ENCODE measurements around the gene UBAP1L.
"Not testable (repeated sequence)": the region's sequence is repeated elsewhere in the genome, so short reads cannot be mapped to it uniquely, and the experiment has no call there.

The UBAP1L gene

DNA sequence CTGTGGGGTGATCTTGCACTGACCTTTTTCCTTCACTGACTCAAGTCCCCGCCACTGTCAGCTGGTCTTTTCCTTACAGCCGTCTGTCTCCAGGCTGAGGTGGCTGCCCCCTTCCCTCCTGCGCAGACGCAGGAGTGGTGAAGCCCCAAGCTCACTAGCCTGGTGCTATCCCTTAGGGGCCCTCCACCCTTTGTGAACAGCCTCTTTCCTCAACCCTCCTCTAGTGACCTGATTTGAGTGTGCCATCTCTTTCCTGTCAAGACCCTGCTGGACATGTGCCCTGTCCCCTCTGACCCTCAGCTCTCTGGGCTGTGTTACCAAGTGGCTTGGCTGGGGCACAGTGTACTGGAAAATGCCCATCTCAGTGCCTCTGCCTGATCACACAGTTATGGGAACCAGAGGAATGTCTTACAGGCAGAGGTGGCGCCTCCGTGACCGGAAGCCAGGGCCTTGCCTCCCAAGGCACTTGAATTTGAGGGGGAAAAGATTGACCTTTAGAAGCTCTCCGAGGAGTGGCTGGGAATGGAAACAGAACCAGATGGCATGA lies 29.7 kb downstream of the UBAP1L start:
- no peak overlapping the region for H3K4me3 ChIP-seq (ENCODE audit: low read depth, low read length)

DNA sequence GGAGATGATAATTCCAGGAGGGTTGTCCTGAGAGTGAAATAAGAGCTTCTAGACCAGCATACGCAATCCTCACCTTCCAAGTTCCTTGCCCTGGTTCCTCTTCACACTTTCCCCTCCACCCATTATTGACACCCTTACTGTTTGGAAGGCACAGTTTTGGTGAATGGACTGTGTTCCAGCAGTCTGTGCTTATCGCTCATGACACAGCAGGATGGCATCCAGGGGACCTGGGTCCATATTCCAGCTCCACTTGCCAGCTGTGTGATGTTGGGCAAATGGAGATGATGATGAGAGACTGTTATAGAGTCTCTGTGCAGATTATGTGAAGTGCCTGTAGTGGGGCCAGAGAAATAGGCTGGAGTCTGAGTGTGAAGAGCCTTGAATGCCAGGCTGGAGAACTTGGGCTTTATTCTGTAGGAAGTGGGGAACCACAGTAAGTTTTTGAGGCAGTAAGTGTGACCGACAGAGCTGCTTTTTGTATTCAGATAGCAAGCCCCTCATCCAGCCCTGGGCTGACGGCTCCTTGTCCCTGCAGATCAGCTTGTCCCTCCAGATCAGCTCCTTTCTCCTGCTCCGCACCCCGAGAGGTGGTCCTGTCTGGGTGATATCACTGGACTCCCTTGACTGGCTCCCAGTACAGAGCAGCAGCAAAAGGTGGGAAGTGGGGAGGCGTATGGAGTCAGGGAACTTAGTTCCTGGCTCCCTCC lies 30.3 kb downstream of the UBAP1L start:
- H3K4me3 ChIP-seq (ENCODE audit: low read depth, low read length), result no peak overlapping the region

DNA sequence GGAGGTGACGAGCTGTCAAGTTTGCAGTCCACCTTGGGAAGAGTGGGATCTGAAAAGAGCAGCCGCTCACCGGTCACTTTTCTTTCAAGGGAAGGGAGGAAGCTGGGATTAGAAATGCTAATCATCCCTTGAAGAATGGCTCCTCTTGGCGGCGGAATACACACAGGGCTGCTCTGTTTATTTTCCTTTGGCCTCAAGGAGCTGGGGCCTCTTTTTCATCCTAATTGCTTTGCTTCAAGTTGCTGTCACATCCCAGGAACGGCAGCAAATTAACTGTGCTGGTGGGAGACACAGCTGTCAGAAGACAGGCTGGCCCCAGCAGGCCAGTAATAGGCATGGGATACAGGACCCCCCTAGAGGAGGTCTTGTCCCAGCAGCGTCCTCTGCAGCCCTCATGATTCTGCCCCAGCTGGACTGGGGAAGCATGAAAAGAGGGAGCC lies 31.7 kb downstream of the UBAP1L start:
- H3K4me3 ChIP-seq (ENCODE audit: low read depth, low read length), result no peak overlapping the region

DNA sequence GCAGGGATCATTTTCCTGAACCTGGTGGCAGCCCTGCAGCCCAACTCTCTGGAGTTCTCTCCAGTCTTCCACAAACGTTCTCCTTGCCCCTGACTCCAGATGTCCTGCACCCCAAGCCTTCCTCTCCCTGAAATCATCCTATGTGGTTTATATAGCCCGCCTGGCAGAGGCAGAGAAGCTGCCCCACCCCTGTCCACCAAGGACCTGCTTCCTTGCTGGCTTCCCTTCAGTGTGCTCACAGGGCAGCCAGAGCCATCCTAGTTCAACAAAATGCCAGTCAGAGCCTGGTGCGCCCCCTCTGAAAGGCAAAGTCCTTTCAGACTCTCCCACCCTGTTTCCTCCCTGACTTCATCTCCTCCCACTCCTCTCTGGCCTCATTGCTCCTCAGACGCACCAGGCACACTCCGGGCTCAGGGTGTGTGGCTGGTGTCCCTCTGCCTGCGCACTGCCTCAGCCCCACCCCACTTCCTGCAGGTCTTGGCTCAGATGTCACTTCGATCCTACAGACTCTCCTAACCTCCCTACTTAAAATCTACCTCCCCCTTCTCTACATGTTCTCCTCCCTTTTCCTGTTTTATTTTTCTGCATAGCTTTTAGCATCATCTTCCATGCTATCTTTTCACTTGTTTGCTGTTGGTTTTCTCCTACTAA lies 32.6 kb downstream of the UBAP1L start:
- H3K4me3 ChIP-seq (ENCODE audit: low read depth, low read length), result no peak overlapping the region

DNA sequence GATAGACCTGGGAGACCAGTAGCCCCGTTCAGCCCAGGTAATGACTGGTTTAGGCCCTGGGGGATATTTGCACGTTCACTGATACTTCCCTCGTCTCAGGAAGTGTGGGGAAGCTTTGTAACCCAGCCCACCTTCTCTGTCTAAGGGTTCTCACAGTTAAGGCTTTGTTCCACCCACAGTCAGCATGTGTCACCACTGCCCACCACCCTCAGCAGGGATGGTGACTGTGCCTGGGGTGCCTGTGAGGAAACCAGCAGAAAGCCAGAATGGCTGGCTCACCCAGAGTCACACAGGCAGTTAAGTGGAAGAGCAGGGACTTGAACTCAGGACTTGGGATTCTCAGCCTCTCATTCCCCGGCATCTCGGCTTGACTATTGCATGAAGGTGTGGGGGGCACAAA lies 33.2 kb downstream of the UBAP1L start:
- no peak overlapping the region for H3K4me3 ChIP-seq (ENCODE audit: low read depth, low read length)

DNA sequence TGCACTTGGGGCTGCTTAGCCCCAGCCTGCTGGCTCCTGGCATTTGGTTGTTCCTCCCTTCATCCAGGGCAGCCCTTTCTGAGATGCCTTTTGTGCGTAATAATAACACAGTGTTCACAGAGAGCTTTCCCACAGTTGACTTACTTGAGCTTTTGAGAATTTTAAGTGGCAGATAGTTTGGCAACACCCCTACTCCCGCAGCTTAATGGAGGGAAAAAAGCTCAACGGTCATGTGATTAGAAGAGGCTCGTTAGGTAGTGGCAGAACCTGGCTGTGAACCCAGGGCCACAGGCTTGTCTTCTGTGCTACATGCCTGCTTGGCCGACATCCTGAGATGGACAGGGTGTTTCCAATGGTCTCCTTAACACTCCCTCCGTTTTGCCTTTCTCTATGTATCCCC lies 33.7 kb downstream of the UBAP1L start:
- no peak overlapping the region for H3K4me3 ChIP-seq (ENCODE audit: low read depth, low read length)

DNA sequence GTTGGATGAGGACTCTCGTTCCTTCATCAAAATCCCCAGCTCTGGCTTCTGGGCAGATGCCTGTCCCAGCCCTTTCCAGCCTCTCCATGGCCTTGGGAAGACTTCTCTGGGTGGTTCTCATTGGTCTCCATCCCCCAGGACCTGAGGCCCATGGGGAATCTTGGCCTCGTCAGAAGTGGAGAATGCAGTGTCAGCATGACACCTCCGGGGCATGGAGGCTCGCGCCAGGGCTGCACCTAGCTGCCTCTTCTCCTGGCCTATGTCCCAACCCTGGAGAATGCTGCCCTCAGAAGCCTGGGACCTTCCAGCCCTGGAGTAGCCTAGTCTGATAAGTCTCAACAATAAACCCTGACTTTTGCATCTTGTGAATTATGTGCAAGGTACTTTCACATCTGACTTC lies 35.4 kb downstream of the UBAP1L start:
- H3K4me3 ChIP-seq (ENCODE audit: low read depth, low read length), result no peak overlapping the region

DNA sequence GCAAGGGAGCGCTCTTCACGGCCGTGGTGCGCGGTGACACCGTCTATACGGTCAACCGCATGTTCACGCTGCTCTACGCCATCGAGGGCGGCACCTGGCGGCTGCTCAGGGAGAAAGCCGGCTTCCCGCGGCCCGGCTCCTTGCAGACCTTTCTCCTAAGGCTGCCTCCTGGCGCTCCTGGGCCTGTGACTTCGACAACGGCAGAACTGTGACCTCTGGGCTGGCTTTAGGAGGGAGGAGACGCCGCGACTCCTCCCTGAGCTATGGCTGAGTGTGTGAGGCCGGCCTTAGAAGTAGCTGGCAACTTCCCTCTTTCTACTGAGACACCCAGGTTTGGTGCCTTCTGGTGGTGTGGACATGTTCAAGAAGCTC lies 37.0 kb downstream of the UBAP1L start:
- no peak overlapping the region for H3K4me3 ChIP-seq (ENCODE audit: low read depth, low read length)

DNA sequence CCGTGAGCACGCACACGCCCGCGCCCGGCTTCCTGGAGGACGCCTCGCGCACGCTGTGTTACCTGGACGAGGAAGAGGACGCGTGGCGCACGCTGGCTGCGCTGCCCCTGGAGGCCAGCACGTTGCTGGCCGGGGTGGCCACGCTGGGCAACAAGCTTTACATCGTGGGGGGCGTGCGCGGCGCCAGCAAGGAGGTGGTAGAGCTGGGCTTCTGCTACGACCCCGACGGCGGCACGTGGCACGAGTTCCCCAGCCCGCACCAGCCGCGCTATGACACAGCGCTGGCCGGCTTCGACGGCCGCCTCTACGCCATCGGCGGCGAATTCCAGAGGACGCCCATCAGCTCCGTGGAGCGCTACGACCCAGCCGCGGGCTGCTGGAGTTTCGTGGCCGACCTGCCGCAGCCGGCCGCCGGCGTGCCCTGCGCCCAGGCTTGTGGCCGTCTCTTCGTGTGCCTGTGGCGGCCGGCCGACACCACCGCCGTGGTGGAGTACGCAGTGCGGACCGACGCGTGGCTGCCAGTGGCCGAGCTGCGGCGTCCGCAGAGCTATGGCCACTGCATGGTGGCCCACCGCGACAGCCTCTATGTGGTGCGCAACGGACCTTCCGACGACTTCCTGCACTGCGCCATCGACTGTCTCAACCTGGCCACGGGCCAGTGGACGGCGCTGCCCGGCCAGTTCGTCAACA lies 37.6 kb downstream of the UBAP1L start:
- H3K4me3 ChIP-seq (ENCODE audit: low read depth, low read length), result no peak overlapping the region

DNA sequence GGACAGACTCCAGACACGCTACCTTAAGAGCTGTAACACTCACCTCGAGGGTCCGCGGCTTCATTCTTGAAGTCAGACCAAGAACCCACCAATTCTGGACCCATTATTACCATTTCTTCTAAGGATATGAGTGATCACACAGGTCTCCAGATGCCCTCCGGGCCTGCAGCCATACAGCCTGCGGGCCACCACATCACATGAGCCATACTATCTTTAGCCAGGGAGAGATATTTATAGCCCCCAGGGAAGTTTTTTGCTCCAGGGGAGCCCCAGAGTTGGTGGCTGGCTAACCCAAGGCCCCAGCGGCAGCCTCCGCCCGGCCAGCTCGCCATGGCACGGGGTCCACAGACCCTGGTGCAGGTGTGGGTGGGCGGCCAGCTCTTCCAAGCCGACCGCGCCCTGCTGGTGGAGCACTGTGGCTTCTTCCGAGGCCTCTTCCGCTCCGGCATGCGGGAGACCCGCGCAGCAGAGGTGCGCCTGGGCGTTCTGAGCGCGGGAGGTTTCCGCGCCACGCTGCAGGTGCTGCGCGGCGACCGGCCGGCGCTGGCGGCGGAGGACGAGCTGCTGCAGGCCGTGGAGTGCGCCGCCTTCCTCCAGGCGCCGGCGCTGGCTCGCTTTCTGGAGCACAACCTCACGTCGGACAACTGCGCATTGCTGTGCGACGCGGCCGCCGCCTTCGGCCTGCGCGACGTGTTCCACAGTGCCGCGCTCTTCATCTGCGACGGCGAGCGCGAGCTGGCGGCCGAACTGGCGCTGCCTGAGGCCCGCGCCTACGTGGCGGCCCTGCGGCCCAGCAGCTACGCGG lies 38.3 kb downstream of the UBAP1L start, which contains the start of gene KBTBD13:
KBTBD13 (plus strand) TSS at position 261 of the 805 bp plus-strand sequence; CDS start at position 331, 70 bp downstream.
- no peak within 1 kb of the TSS for H3K4me3 ChIP-seq (ENCODE audit: low read depth, low read length)

DNA sequence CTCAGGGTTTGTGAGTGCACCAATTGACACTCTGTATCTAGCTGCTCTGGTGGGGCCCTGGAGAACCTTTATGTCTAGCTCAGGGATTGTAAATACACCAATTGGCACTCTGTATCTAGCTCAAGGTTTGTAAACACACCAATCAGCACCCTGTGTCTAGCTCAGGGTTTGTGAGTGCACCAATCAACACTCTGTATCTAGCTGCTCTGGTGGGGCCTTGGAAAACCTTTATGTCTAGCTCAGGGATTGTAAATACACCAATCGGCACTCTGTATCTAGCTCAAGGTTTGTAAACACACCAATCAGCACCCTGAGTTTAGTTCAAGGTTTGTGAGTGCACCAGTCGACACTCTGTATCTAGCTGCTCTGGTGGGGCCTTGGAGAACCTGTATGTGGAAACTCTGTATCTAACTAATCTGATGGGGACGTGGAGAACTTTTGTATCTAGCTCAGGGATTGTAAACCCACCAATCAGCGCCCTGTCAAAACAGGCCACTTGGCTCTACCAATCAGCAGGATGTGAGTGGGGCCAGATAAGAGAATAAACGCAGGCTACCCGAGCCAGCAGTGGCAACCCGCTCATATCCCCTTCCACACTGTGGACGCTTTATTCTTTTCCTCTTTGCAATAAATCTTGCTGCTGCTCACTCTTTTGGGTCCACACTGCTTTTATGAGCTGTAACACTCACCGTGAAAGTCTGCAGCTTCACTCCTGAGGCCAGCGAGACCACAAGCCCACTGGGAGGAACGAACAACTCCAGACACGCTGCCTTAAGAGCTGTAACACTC lies 39.2 kb downstream of the UBAP1L start:
- H3K4me3 ChIP-seq (ENCODE audit: low read depth, low read length), result not testable (repeated sequence)

DNA sequence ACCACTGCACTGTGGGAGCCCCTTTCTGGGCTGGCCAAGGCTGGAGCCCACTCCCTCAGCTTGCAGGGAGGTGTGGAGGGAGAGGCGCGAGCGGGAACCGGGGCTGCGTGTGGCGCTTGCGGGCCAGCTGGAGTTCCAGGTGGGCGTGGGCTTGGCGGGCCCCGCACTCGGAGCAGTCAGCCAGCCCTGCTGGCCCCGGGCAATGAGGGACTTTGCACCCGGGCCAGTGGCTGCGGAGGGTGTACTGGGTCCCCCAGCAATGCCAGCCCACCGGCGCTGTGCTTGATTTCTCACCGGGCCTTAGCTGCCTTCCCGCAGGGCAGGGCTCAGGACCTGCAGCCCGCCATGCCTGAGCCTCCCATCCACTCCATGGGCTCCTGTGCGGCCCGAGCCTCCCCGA lies 40.1 kb downstream of the UBAP1L start:
- H3K4me3 ChIP-seq (ENCODE audit: low read depth, low read length), result not testable (repeated sequence)

DNA sequence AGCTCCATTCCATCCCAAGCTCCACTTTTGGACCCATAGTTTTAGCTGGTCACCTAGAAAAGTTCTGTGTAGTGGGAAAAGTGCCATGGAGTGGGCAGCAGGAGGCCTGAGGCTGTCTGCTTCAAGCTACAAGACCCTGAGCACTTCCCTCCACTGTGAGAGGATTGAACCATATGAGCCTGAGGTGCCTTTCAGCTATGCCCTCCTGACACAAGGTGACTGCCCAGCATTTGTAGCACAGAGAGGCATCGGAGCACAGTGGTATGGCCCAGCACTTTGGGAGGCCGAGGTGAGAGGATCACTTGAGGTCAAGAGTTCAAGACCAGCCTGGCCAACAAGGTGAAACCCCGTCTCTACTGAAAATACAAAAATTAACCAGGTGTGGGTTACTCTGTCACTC lies 42.4 kb downstream of the UBAP1L start:
- H3K4me3 ChIP-seq (ENCODE audit: low read depth, low read length), result no peak overlapping the region

DNA sequence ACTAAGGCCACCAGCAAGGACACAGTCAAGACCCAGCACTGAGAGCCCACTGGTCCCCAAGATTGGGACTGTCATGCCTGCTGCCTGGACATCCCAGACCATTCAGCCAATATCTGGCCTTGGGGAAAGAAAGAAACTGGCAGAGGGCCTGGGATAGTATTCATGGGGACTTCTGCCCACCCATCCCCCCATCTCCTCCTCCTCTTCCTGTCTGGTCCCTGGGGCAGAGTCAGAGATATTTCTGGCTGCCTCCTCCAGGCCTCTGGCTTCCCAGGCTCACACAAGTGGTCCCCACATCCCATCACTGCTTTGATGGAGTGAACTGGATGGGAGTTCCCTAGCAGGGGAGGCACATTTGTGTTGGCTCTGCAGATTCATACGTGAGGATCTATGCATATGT lies 43.0 kb downstream of the UBAP1L start:
- no peak overlapping the region for H3K4me3 ChIP-seq (ENCODE audit: low read depth, low read length)

DNA sequence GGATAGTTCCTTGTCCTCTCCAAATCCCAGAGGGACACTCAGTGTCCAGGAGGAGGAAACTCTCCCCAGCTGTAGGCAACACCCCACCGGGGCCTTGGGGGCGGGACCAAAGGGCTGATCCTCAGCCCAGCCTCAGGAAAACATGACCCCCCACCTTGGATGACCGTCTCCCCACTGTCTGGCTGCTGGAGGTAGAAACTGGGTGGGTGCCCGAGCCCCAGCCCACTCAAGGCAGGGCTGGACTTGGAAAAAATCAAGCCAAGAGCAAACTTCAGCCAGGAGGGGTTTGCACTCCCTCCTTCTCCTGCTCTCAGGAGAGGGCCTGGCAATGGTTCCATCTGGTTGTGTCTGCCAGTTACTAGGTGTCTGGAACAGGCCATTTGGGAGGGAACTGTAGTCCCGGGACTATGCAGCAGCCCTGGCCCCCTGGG lies 43.6 kb downstream of the UBAP1L start:
- no peak overlapping the region for H3K4me3 ChIP-seq (ENCODE audit: low read depth, low read length)

DNA sequence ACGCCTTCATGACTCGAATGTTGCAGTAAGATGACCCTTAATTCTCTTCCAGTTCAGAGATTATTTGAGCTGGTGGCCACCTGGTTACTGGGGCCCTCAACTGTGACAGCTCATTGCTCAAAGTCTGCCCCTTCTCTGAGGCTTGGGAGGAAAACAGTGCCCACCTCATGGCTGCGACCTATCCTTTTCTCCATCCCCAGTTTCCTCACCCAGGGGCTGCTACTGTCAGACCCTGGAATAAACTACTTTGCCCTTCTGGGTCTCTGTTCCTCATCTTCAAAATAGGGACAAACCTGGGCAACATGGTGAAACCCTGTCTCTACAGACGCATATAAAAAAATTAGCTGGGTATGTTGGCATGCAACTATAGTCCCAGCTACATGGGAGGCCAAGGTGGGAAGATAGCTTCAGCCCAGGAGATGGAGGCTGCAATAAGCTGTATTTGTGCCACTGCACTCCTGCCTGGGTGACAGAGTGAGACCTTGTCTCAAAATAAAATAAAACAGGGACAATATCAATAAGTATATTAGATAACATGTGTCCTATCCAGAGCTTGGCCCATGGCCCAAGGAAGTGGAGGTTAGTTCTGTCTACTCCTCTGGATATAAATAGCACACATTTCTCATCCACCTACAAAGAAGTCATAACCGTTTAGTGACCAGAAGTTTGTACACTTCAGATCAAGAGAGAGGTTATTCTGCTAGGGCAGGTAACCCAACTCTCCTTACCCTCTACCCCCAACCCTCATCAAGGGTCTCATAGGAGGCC lies 45.0 kb downstream of the UBAP1L start:
- no peak overlapping the region for H3K4me3 ChIP-seq (ENCODE audit: low read depth, low read length)

DNA sequence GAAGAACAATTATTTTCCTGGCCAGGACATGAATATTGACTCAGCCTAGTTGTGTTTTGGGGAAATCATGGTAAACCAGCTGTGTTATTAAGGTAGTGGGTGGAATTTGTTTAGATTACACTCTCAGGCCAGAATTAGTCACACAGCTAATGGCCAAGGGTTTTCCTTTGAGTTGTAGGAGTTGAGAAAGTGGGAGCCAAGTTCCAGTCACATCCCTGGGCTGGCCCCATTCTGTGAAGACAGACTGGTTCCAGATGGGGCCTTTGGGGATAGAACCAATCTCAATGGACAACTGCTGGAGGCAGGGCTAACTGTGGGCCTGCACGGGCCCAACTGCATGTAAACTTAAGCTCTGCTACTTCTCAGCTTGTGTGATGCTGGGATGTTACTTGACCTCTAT lies 45.8 kb downstream of the UBAP1L start:
- no peak overlapping the region for H3K4me3 ChIP-seq (ENCODE audit: low read depth, low read length)

DNA sequence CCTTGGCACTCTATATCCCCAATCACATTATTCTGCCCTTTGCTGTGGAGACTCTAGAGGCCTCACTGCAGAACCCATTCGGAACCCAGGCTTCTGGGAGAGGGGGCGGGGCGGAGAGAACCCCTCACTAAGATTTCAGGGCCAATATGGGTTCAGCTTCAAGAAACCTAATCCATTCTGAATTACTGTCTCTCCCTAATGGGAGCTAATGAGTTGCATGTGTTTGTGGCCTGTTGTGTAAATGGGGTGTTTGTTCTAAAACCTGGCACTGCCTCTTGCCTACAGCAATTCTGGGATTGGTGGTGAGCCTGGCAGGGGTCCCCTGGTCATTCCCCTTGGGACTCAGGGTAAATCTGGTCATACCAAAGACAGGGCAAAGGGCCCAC lies 46.6 kb downstream of the UBAP1L start:
- H3K4me3 ChIP-seq (ENCODE audit: low read depth, low read length), result no peak overlapping the region

DNA sequence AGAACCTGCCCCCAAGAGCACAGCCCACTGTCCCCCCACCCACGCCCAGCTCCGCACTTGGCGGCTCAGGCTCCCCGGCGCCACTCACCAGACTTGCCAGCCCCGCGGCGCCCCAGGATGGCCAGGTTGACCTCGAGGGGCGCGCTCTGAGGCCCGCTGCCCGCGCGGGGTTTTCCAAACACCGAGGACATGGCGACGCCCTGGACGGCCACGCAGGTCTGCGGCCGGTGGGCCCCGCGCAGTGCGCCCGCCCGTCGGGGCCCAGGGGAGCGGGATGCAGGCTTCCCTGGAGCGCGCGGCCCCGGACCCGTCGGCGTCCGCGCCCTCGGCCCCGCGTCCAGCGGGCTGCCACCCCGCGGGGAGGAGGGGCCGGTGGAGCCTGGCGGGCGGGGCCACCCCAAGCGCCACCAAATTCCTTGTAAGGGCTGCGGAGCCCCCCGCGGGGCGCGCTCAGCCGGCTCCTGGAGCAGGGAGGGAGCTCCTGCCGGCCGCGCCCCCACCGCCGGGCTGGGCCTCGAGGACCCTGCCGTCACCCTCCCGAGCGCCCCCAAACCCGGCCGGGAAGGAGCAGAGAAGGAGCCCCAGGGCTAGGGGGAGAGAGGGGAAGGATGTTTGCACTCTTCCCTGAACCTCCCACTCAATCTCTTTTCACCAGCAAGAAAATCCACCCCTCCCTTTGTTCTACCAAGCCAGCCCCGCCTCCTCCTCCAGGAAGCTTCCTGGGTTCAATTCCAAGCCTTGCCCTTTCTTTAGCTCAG lies 47.2 kb downstream of the UBAP1L start, which contains the start of gene RASL12:
RASL12 (minus strand) TSS at position 347 of the 758 bp plus-strand sequence; CDS start at position 191, 156 bp downstream.
- peak within 1 kb of the TSS; percentile 46 for H3K4me3 ChIP-seq (ENCODE audit: low read depth, low read length)

All from iPS-11a (cell line).